ENCODE data around the gene CDH7.
A peak's percentile ranks its signal among the peaks of the same experiment; 100 is the strongest.

The CDH7 gene

DNA sequence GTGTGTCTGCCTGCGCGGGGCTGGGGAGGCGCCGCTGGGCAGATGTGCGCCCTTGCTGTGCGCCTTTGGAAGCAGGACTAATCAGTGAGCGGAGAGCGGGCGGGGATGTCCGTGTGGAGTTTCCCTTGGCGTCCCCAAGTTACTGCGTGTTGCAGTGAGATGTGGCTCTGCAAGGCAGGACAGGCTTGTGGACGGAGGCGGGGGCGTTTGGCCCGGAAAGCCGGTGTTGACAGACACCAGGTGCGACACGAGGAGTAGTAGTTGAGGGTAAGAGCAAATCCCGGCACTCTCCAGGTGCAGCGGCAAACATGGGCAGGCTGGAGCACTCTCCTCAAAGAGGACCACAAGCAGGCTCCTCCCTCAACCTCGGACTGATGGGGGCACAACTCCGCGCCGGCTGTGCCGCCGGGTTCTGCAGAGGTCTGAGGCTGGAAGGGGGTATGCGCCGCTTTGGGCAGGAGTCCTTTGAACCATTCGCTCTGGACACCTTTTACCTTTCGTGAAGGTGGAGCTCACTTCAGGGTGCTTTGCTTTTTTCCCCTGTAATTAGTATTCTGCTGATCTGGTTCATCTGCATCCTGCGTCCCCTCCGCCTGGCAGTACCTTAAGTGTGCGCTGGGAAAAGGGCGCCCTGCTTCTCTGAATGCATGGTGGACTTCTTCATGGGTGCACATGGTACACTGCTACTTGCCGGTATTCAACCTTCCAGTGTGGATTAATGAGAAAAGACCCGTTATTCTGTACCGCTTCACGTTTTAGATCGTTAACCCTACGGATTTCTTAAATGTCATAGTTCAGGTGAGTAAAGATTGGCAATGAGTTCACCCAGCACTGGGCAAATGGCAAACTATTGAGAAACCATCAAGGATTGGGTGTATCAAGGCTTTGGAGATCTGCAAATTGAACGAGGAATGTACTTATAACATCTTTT is 608 bp downstream of the CDH7 start:
- Histone ChIP-seq H3K36me3 (ENCODE audit: control insufficient read depth in 1 of 2, insufficient read depth in 2 of 2, low read length in 2 of 2) (no peaks in the 10 kb centered on the region), H3K27me3 (ENCODE audit: low read depth, low read length) (no peaks in the 10 kb centered on the region), H3K4me3 (ENCODE audit: low read depth in 1 of 2, low read length in 2 of 2) (peak overlapping the region in 1 of 2 donors; percentile 73)

DNA sequence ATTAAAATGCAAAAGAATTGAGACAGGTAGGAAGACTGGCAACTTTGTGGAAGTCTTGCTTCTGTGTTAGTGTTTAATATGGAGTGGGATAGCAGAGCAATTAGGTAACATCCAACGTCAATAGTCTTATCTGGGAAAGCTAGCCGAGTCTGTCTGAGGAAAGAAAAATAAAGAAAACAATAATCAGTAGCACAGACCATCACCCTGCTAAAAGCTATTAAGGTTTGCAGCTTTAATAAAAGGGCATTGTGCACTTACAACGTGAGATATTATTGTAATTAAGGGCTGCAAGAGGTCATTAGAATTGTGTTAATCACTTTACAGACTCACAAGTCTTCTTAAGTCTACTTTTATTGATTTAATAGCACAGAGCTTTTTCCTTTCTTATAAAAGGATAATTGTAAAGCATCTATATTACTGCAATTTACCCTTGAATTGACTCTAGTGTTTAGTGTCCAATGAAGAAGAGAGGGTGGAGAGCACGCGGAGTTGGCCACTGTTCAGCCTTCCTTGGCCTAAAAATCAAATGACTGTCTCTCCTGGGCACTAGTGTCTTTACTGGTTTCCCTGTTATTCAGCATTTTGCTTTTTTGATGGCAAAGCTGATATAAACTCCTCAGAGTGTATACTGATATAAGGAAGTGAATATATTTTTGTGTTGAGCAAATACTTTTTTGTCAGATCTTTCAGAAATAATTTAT is 2.0 kb downstream of the CDH7 start:
- no peak overlapping the region for H3K4me3 ChIP-seq (ENCODE audit: low read depth in 1 of 2, low read length in 2 of 2)
- no peaks in the 10 kb centered on the region for H3K27me3 ChIP-seq (ENCODE audit: low read depth, low read length)
- H3K36me3 ChIP-seq (ENCODE audit: control insufficient read depth in 1 of 2, insufficient read depth in 2 of 2, low read length in 2 of 2), result no peaks in the 10 kb centered on the region
- peaks cover 0 to 11% of the 10 kb centered on the region in 2 donors for H3K4me1 ChIP-seq (ENCODE audit: control insufficient read depth in 1 of 2, insufficient read depth in 2 of 2, low read length in 2 of 2)
- H3K27ac ChIP-seq (ENCODE audit: low read length), result no peak overlapping the region
- H3K9me3 ChIP-seq (ENCODE audit: control insufficient read depth in 1 of 2, low read length in 2 of 2), result no peaks in the 10 kb centered on the region

More for the DNA sequence above, 608 bp downstream of the CDH7 start:
- H3K27ac ChIP-seq (ENCODE audit: low read length), result no peak overlapping the region
- H3K4me1 ChIP-seq (ENCODE audit: control insufficient read depth in 1 of 2, insufficient read depth in 2 of 2, low read length in 2 of 2), result peaks cover 0 to 11% of the 10 kb centered on the region in 2 donors
- H3K9me3 ChIP-seq (ENCODE audit: control insufficient read depth in 1 of 2, low read length in 2 of 2), result no peaks in the 10 kb centered on the region

DNA sequence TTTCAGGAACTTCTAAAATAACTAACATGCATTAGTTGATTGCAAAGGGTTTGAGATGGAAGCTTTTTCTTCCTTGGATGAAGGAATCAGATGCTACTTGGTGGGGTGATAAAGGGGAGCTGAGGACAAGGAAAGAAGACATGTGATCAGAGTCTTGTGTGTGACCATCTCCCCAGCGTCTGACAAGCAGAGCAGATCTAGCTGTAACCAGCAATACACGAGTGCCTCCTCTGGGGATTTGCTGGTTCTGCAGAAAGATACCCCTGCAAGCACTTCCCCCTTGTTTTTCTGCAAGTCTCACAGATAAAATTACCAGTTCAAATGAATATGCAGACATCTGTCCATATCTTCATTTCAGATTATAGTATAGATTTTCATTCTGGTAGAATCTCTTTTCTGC is 2.7 kb downstream of the CDH7 start:
- H3K36me3 ChIP-seq (ENCODE audit: control insufficient read depth in 1 of 2, insufficient read depth in 2 of 2, low read length in 2 of 2), result no peaks in the 10 kb centered on the region
- H3K27me3 ChIP-seq (ENCODE audit: low read depth, low read length), result no peaks in the 10 kb centered on the region
- H3K4me3 ChIP-seq (ENCODE audit: low read depth in 1 of 2, low read length in 2 of 2), result no peak overlapping the region
- H3K27ac ChIP-seq (ENCODE audit: low read length), result no peak overlapping the region
- H3K9me3 ChIP-seq (ENCODE audit: control insufficient read depth in 1 of 2, low read length in 2 of 2), result no peaks in the 10 kb centered on the region
- H3K4me1 ChIP-seq (ENCODE audit: control insufficient read depth in 1 of 2, insufficient read depth in 2 of 2, low read length in 2 of 2), result peaks cover 0 to 11% of the 10 kb centered on the region in 2 donors

DNA sequence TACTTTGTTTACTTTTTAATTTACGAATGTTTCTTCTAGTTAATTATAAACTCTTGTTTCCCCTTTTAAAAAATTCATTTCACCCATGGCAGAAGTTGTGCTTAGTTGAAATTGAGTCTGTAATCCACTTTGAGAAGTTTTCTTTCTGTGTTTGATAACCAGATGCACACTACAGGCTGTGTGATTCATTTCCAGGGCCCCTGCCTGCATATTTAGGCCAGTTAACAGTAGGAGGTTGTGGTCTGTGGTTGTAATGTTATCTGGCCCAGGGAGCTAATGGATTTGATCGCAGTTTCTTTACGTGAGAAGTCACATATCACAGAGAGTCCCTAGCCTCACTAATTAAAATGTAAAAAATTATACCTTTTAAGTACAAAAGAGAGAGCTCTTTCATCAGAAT is 3.3 kb downstream of the CDH7 start:
- Histone ChIP-seq H3K36me3 (ENCODE audit: control insufficient read depth in 1 of 2, insufficient read depth in 2 of 2, low read length in 2 of 2) (no peaks in the 10 kb centered on the region), H3K9me3 (ENCODE audit: control insufficient read depth in 1 of 2, low read length in 2 of 2) (no peaks in the 10 kb centered on the region), H3K27me3 (ENCODE audit: low read depth, low read length) (no peaks in the 10 kb centered on the region), H3K4me1 (ENCODE audit: control insufficient read depth in 1 of 2, insufficient read depth in 2 of 2, low read length in 2 of 2) (peaks cover 0 to 11% of the 10 kb centered on the region in 2 donors), H3K4me3 (ENCODE audit: low read depth in 1 of 2, low read length in 2 of 2) (no peak overlapping the region), H3K27ac (ENCODE audit: low read length) (no peak overlapping the region)

DNA sequence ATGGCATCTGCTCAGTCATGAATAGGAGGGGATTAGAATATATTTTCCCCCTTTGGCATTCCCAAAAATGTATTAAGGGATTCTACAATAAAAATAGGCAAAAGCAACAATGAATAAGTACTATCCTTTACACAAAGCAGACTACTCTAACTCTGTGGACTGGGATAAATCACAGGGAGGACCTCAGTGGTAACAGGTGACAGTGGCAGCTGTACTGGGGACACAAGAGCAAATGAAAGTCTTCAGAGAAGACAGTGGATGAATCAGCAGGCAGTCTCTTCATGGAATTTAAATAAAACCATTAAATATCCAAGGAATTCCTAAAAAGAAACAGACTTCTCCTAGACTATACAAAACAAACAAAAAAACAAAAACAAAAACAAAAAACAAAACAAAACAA is 4.8 kb downstream of the CDH7 start:
- no peaks in the 10 kb centered on the region for H3K9me3 ChIP-seq (ENCODE audit: control insufficient read depth in 1 of 2, low read length in 2 of 2)
- no peak overlapping the region for H3K4me3 ChIP-seq (ENCODE audit: low read depth in 1 of 2, low read length in 2 of 2)
- no peak overlapping the region for H3K27ac ChIP-seq (ENCODE audit: low read length)
- H3K4me1 ChIP-seq (ENCODE audit: control insufficient read depth in 1 of 2, insufficient read depth in 2 of 2, low read length in 2 of 2), result peaks cover 0 to 7% of the 10 kb centered on the region in 2 donors
- H3K36me3 ChIP-seq (ENCODE audit: control insufficient read depth in 1 of 2, insufficient read depth in 2 of 2, low read length in 2 of 2), result no peaks in the 10 kb centered on the region
- no peaks in the 10 kb centered on the region for H3K27me3 ChIP-seq (ENCODE audit: low read depth, low read length)

DNA sequence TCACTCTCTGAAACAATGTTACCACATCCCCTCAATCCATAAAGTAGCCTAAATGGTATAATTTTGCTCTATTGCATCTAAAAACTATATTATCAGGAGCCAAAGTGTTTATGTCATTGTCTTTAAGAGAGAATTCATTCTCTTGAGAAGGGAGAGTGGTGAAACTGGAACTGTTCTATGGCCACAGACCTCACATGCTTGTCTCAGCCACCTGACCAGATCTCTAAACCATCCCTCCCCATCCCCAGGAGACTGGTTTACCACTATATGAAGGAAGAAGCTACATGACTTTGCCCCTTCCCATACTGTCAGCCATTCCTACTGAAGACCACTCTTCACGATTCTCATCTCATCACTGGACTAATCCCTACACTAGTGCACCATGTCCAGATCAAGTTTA is 9.6 kb downstream of the CDH7 start:
- Histone ChIP-seq H3K4me1 (ENCODE audit: control insufficient read depth in 1 of 2, insufficient read depth in 2 of 2, low read length in 2 of 2) (no peaks in the 10 kb centered on the region), H3K27ac (ENCODE audit: low read length) (no peak overlapping the region), H3K4me3 (ENCODE audit: low read depth in 1 of 2, low read length in 2 of 2) (no peak overlapping the region), H3K9me3 (ENCODE audit: control insufficient read depth in 1 of 2, low read length in 2 of 2) (no peaks in the 10 kb centered on the region), H3K36me3 (ENCODE audit: control insufficient read depth in 1 of 2, insufficient read depth in 2 of 2, low read length in 2 of 2) (no peaks in the 10 kb centered on the region), H3K27me3 (ENCODE audit: low read depth, low read length) (no peaks in the 10 kb centered on the region)

DNA sequence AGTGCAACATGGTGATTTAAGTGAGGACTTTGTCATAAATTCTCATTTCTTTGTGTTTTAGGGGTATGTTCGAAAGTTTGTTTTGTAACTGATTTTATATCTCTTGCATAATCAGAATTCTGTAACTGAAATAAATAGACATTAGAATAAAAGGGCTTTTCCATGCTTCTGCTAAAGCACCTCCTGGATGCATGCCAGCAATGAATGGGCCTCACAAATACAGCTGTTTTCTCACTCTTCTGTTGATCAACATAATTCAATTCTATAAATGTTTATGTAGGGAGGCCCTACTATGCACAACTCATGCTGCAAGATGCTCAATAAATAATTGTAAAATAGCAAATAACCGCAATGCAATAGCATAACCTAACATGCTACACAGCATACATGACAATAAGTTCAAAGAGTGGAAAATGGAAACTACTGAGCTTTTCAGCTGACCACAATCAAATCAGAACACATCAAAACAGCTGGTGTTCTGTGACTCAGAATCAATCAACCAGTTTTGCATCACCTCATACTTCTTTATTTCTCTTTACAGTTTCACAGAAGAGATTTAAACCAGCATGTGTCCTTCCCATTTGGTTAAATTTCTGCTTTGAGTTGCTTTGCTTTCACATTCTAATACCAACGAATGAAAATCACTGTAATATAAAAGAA is 11.0 kb downstream of the CDH7 start:
- Histone ChIP-seq H3K27me3 (ENCODE audit: low read depth, low read length) (no peaks in the 10 kb centered on the region), H3K36me3 (ENCODE audit: control insufficient read depth in 1 of 2, insufficient read depth in 2 of 2, low read length in 2 of 2) (no peaks in the 10 kb centered on the region), H3K27ac (ENCODE audit: low read length) (no peak overlapping the region), H3K9me3 (ENCODE audit: control insufficient read depth in 1 of 2, low read length in 2 of 2) (no peaks in the 10 kb centered on the region), H3K4me1 (ENCODE audit: control insufficient read depth in 1 of 2, insufficient read depth in 2 of 2, low read length in 2 of 2) (no peaks in the 10 kb centered on the region), H3K4me3 (ENCODE audit: low read depth in 1 of 2, low read length in 2 of 2) (no peak overlapping the region)

DNA sequence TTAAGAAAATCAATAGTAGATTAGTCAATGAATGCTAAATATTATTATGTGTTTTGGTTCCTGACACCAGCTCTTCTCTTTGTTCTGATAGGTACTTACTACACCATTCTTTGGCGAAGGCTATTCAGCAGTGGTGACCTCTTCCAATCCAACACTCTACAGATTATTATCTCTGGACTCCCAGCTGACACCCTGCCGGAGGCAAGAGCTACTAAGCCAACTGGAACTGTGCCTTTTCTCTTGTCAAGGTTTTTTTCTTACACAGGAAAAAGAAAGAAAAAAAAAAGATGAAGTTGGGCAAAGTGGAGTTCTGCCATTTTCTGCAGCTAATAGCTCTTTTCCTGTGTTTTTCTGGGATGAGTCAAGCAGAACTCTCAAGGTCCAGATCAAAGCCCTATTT is 11.7 kb downstream of the CDH7 start:
- no peaks in the 10 kb centered on the region for H3K4me1 ChIP-seq (ENCODE audit: control insufficient read depth in 1 of 2, insufficient read depth in 2 of 2, low read length in 2 of 2)
- no peak overlapping the region for H3K27ac ChIP-seq (ENCODE audit: low read length)
- H3K27me3 ChIP-seq (ENCODE audit: low read depth, low read length), result no peaks in the 10 kb centered on the region
- H3K9me3 ChIP-seq (ENCODE audit: control insufficient read depth in 1 of 2, low read length in 2 of 2), result no peaks in the 10 kb centered on the region
- no peaks in the 10 kb centered on the region for H3K36me3 ChIP-seq (ENCODE audit: control insufficient read depth in 1 of 2, insufficient read depth in 2 of 2, low read length in 2 of 2)
- no peak overlapping the region for H3K4me3 ChIP-seq (ENCODE audit: low read depth in 1 of 2, low read length in 2 of 2)

DNA sequence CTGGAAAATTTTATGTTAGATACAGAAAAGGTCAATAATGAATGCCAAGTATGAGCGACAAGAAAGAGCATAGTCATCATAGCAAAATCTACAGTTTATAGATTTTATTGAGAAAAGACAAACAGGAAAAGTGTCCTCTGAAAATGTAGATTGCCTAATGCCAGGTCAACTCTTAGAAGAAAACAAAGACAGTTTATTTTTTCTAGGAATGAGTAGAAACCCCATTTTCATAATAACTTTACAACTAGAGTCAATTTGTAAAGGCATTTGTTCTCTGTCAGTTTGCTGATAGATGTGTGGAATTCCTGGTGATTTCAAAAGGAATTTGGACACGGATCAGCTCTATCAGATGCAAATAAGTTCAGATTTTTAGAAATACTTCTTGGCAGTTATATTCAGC is 16.6 kb downstream of the CDH7 start:
- no peak overlapping the region for H3K4me3 ChIP-seq (ENCODE audit: low read depth in 1 of 2, low read length in 2 of 2)
- no peaks in the 10 kb centered on the region for H3K4me1 ChIP-seq (ENCODE audit: control insufficient read depth in 1 of 2, insufficient read depth in 2 of 2, low read length in 2 of 2)
- no peaks in the 10 kb centered on the region for H3K9me3 ChIP-seq (ENCODE audit: control insufficient read depth in 1 of 2, low read length in 2 of 2)
- H3K27me3 ChIP-seq (ENCODE audit: low read depth, low read length), result no peaks in the 10 kb centered on the region
- H3K36me3 ChIP-seq (ENCODE audit: control insufficient read depth in 1 of 2, insufficient read depth in 2 of 2, low read length in 2 of 2), result no peaks in the 10 kb centered on the region
- no peak overlapping the region for H3K27ac ChIP-seq (ENCODE audit: low read length)

DNA sequence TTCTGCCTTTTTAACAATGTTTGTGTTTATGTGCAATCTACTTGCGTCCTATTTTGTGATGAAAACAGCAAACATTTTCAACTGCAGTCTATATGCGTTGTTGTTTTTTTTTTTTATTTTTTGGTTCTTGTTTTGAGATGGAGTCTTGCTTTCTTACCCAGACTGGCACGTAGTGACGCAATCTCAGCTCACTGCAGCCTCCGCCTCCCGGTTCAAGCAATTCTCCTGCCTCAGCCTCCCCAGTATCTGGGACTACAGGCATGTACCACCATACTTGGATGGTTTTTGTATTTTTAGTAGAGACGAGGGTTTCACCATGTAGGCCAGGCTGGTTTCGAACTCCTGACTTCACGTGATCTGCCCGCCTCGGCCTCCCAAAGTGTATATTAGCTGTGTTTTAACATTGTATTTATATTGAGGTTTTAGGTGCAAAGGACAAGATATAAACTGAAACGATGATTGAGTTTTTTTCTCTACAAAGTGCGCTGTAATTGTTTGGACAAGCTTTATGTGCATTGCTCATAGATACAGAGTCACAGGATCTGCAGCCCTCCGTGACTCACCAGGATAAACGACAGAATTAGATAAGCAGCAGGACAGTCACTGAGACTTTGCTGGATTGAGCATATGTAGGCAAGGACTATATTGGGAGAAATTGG is 17.4 kb downstream of the CDH7 start:
- Histone ChIP-seq H3K9me3 (ENCODE audit: control insufficient read depth in 1 of 2, low read length in 2 of 2) (no peaks in the 10 kb centered on the region), H3K4me3 (ENCODE audit: low read depth in 1 of 2, low read length in 2 of 2) (no peak overlapping the region), H3K27ac (ENCODE audit: low read length) (no peak overlapping the region), H3K27me3 (ENCODE audit: low read depth, low read length) (no peaks in the 10 kb centered on the region), H3K4me1 (ENCODE audit: control insufficient read depth in 1 of 2, insufficient read depth in 2 of 2, low read length in 2 of 2) (no peaks in the 10 kb centered on the region), H3K36me3 (ENCODE audit: control insufficient read depth in 1 of 2, insufficient read depth in 2 of 2, low read length in 2 of 2) (no peaks in the 10 kb centered on the region)

DNA sequence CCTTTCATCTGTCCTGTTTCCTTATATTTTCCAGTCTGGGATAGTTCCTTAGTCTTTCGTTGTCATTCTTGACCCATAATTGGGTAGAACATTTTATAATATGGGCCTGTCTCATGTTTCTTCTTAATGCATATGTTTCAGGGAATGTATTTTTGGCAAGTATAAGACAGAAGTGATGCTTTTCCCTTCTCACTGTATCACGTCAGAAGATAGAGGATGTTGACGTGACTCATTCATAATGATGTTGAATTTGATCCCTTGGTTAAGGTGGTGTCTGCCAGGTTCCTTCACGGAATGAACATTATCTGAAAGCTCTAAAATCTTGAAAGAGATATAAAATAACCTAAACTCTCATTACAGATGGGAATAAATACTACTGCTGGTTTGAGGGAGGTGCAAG is 18.8 kb downstream of the CDH7 start:
- Histone ChIP-seq H3K27me3 (ENCODE audit: low read depth, low read length) (no peaks in the 10 kb centered on the region), H3K27ac (ENCODE audit: low read length) (no peak overlapping the region), H3K4me1 (ENCODE audit: control insufficient read depth in 1 of 2, insufficient read depth in 2 of 2, low read length in 2 of 2) (no peaks in the 10 kb centered on the region), H3K9me3 (ENCODE audit: control insufficient read depth in 1 of 2, low read length in 2 of 2) (no peaks in the 10 kb centered on the region), H3K4me3 (ENCODE audit: low read depth in 1 of 2, low read length in 2 of 2) (no peak overlapping the region), H3K36me3 (ENCODE audit: control insufficient read depth in 1 of 2, insufficient read depth in 2 of 2, low read length in 2 of 2) (no peaks in the 10 kb centered on the region)

Data from muscle layer of duodenum (tissue), 2 donors.